Measurements from ENCODE around the gene ZSWIM3.
A peak's percentile ranks its signal among the peaks of the same experiment; 100 is the strongest.

The ZSWIM3 gene

DNA sequence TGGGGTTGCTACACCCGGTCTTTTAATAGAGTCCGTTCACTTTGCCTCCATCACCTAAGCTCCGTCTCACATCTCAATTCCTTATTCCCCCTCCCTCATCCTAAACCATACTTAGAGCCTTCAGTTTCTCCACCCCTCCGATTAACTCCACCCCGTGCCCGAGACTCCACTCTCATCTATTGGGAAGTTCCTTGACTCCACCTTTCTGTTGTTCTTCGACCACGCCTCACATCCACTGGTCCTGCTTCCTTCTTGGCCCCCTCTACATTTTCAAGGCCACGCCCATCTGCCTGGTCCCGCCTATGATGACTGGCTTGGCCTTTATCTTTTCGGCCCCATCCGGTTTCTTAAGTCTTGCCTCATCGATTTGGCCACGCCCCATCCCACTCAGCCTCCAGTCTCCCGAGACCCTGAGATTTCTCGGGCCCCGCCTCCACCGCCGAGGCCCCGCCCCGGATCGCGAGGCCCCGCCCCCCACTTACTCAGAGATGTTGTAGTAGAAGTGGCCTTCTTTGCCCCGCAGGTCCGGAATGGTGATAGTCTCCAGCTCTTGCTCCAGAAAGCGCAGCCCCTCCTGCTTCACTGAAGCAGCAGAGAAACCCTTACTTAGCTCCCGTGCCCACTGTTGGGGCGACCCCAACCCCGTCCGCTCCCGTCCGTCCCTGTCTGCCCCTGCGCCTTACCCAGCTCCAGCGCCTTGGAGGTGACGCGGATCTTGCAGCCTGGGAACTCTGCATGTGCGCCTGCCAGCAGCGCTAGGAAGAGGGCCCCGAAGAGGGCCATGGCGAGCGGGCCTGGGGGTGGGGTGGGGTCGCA, 53.5 kb downstream of the ZSWIM3 start:
- DNase-seq: peak; percentile 46 to 83 (median 68)

DNA sequence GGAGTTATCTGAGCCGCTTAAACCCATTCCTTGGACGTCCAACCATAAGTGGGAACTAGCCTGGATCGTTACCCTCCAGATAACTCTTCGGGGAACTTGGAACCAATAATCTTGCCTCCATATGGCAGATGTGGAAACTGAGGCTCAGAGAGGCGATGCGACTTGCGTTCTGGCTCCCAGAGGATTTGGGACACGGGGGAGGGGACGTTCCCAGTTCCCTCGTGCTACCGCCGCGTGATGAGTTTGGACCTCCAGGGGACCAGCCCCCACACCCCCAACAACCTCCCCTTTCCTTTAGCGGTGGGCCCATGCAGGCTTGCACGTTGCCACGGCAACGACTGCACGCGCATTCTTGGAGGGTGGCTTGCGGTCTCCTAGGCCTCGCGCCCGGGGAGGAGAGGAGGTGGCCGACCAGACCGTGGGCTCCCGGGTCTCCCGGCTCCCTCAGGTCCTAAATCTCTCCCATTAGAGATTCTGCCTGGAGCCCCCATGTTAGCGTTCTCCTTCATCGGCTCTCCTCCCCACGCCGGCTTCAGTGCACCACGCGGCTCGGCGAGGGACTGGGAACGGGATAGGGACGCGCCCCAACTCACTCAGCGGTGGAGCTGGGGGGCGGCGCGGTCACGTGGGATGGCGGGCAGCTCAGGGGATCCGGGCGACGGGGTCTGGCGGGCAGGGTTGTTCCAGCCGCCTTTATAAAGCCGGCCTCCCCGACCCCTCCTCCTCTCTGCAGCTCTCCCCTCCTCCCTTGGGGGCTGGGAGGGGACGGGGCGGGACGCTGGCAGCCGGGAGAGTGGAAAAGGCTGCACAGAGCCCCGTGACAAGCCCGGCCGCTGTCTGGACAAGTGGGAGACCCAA, 54.3 kb downstream of the ZSWIM3 start, which contains the start of gene PLTP:
Gene PLTP, minus strand, starts transcription at position 670 of the 858 bp plus-strand sequence. CDS start 703 bp downstream, outside the sequence.
- peak in 4 of 6 experiments; percentile 8 to 24 (median 18) for DNase-seq

DNA sequence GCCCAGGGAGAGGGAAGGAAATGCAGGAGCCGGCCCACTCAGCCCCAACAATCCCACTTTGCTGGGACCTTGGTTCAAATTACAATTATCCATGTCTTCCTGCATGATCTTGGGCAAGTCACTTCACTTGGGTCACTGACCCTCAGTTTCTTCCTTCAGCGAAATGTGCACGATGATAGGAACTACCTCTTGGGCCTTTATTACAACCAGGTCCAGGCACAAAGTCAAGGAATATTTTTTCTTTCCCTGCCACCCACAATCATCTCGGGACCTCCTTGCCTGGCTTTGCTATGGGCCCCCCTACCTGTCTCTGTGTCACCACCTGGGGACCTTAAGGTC, 54.9 kb downstream of the ZSWIM3 start:
- DNase-seq: no peak

DNA sequence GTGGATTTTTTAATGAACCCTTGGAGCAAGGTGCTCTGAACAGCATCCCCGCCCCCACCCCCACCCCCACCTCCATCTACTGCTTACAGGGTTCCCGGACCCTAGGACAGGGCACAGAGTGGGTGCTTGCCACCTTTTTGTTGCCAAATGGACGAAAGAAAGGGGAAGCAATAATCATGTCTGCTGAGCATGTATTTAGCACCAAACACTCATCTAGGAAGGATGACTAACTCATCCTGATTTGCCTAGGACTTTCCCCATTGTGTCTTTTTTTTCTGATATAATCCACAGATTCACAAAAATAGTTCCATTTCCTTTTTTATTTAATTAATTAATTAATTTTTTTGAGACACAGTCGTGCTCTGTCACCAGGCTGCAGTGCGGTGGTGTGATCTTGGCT, 55.7 kb downstream of the ZSWIM3 start:
- no peak for DNase-seq

- no peak for DNase-seq
Measured at GRCh38 chr20:45917790-45918141, 60.4 kb downstream of the ZSWIM3 start.

- no peak for DNase-seq
Measured at GRCh38 chr20:45918182-45918737, 60.8 kb downstream of the ZSWIM3 start.

GRCh38 chr20:45918779-45919537, 61.5 kb downstream of the ZSWIM3 start:
- DNase-seq: no peak

DNA sequence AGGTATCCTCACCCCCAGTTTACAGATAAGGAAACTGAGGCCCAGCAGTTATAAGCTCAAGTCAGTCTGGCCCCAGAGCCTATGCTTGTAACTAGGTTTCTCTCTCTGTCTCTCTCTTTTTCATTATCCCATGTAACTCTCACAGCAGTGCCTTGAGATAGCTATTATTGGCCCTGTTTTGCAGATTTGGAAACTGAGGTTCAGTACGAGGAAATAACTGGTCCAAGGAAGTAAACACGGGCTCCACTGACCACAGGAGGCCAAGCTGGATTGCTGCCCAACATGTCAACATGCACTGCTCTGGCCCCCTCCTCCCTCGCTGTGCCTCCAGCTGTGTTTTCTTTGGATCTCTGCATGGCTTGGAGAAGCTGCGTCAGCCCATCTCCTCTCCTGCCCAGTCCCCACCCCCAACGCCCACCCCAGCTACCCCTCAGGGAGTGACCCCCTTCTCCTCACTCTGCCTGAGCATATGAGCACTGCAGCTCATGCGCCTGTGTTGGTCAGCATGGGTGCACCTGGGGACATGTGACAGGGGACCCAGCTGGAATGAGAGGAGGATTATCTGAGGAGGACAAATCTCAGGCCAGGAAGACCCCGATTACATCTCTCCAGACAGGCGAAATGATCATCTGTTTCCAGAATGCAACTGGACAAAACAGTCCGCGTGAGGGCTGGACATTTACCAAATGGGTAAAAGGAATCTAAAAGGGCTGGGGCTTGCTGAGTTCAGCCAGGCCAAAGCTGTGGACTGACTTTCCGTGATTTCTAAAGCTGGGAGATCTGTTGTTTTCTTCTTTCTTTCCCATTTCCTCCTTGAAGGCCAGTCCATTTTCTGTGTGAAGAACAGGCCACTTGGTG, 62.4 kb downstream of the ZSWIM3 start:
- no peak for DNase-seq

GRCh38 chr20:45920462-45921336, 63.3 kb downstream of the ZSWIM3 start:
- DNase-seq: no peak

GRCh38 chr20:45921337-45922189, 64.1 kb downstream of the ZSWIM3 start:
- DNase-seq: no peak

DNA sequence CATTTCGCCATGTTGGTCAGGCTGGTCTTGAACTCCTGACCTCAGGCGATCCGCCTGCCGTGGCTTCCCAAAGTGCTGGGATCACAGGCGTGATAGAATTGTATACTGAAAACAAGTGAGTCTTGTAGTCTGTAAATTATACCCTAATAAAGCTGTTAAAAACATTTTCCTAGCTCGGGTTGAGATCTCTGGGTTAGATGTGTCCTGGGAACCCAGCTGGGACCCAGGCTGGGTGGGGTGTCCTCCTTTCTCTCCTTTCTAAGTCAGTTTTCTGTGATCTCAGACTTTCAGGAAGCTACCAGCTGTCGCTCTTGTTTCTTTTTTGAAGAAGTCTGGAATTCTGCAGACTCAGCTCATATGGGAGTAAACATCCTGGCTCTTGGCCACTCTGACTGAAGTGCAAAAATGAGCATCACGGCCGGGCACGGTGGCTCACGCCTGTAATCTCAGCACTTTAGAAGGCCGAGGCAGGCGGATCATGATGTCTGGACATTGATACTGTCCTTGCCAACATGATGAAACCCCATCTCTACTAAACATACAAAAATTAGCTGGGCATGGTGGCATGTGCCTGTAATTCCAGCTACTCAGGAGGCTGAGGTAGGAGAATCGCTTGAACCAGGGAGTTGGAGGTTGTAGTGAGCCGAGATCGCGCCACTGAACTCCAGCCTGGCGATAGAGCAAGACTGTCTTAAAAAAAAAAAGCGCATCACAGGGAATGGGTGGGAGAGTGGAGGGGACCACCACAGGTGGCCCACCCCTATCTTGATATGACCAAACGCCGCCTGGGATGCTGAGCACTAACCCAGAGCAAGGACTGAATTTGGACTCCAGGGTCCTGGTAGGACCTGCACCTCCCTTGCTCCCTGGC, 67.2 kb downstream of the ZSWIM3 start:
- no peak for DNase-seq

DNA sequence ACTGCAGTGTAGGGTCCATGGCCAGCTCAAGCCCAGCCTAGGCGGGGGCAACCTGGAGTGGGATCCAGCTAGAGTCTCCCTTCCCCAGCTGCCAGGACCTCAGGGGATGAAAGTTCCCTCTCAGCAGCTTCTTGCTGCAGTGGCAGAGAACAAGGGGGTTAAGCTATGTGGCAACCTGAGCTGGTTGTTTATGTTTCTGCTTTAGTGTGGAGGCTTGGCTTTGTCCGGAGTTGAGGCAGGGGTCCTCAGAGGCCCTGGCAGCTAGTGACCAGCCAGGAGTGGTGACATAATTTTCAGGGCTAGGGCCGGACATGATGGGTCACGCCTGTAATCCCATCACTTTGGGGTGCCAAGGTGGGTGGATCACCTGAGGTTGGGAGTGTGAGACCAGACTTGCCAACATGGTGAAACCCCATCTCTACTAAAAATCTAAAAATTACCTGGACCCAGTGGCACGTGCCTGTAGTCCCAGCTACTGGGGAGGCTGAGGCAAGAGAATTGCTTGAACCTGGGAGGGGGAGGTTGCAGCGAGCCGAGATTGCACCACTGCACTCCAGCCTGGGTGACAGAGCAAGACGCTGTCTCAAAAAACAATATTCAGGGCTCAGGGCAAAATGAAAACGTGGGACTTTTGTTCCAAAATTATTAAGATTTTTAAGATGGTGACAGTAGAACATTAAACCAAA, 68.5 kb downstream of the ZSWIM3 start:
- DNase-seq: no peak

- no peak for DNase-seq
Measured at GRCh38 chr20:45926731-45927070, 69.3 kb downstream of the ZSWIM3 start.

GRCh38 chr20:45927071-45927878, 69.9 kb downstream of the ZSWIM3 start:
- DNase-seq: no peak

Measured in stimulated activated naive CD4-positive, alpha-beta T cell (primary cell).